Measurements from ENCODE around the gene TNXB. TPM values are rescaled to one million over a fixed set of nuclear protein-coding genes. Genes with fewer than 3 reads are reported as not detected.
"Not testable (repeated sequence)": the region's sequence is repeated elsewhere in the genome, so short reads cannot be mapped to it uniquely, and the experiment has no call there.

The TNXB gene
- total RNA-seq, 1 experiment from 2014 or later = 3.0 TPM

DNA sequence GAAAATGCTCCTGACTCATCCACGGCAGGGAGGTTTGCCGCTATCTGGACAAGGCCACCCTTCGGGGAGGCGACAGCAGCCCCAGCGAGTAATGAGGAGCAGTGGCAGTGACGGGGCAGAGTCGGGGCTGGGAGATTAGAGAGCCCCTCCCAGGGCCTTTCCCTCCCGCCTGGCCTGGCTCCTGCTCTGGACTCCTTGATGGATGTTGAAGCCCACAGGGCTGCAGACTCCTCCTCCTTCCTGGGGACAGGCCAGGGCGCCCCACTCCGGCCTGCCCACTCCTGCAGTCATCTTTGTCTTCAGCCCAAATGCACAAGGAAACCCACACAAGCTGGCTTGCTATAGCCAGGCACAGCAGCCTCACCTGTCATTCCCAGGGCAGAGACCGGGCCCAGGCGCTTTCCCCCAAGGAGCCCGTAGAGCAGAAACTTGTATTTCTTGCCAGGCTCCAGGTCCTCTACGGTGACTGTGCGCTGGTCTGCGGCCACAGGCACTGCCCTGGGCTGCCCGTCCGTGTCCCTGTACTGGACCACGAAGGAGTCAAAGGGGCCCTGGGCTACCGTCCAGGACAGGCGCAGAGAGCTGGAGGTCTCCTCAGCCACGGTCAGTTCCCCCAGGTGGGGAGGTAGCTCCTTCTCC lies 63.2 kb downstream of the TNXB start:
- no peaks in the 10 kb centered on the region for H3K36me3 Mint-ChIP-seq (ENCODE audit: insufficient read depth, unreplicated experiment)
- ChIA-PET POLR2A (interaction anchor here (0.7 to 0.8 kb wide), 2 partner anchors 8 to 31 kb away, joined by 3 read pairs; no protein-coding TSS in a partner anchor), CTCF (interaction anchor here (0.6 to 1.1 kb wide), 3 partner anchors 18 to 154 kb away, joined by 3 to 6 read pairs (median 3); partner anchors contain the start of gene FKBPL)
- H3K4me3 Mint-ChIP-seq (ENCODE audit: unreplicated experiment) = no peak overlapping the region
- H3K27me3 Mint-ChIP-seq (ENCODE audit: insufficient read depth, unreplicated experiment) = no peaks in the 10 kb centered on the region
- BruUV-seq (replicated peaks) = no TSS peak
- no peak for DNase-seq (ENCODE audit: unreplicated experiment)
- H3K9me3 Mint-ChIP-seq (ENCODE audit: unreplicated experiment) = no peaks in the 10 kb centered on the region
- H3K27ac Mint-ChIP-seq (ENCODE audit: low read depth, unreplicated experiment) = no peak overlapping the region
- H3K4me1 Mint-ChIP-seq (ENCODE audit: insufficient read depth, unreplicated experiment) = peaks cover 10% of the 10 kb centered on the region
- intact Hi-C loops (cut with micrococcal nuclease) = no loop called here
- TF ChIP-seq, protein P1, sequence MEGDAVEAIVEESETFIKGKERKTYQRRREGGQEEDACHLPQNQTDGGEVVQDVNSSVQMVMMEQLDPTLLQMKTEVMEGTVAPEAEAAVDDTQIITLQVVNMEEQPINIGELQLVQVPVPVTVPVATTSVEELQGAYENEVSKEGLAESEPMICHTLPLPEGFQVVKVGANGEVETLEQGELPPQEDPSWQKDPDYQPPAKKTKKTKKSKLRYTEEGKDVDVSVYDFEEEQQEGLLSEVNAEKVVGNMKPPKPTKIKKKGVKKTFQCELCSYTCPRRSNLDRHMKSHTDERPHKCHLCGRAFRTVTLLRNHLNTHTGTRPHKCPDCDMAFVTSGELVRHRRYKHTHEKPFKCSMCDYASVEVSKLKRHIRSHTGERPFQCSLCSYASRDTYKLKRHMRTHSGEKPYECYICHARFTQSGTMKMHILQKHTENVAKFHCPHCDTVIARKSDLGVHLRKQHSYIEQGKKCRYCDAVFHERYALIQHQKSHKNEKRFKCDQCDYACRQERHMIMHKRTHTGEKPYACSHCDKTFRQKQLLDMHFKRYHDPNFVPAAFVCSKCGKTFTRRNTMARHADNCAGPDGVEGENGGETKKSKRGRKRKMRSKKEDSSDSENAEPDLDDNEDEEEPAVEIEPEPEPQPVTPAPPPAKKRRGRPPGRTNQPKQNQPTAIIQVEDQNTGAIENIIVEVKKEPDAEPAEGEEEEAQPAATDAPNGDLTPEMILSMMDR (IDR thresholded peaks at IDR 0.05; ENCODE audit: unreplicated experiment) = no peak

DNA sequence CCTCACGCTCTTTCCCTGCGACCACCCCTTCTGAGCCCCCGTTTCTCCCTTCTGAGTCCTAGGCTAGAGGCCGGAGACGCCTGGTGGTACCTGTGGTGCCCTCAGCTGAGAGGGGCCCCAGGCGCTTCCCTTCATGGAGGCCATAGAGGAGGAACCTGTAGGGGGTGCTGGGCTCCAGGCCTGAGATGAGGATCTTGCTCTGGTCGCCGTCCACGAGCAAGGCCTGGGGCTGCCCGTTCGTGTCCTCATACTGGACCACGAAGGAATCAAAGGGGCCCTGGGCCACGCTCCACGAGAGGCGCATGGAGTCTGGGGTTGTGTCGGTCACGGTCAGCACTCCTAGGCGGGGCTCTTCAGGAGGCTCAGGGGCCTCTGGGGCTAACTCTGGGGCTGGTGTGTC lies 64.2 kb downstream of the TNXB start:
- H3K4me1 Mint-ChIP-seq (ENCODE audit: insufficient read depth, unreplicated experiment); H3K36me3 Mint-ChIP-seq (ENCODE audit: insufficient read depth, unreplicated experiment); H3K27ac Mint-ChIP-seq (ENCODE audit: low read depth, unreplicated experiment); CTCF ChIA-PET; H3K4me3 Mint-ChIP-seq (ENCODE audit: unreplicated experiment); POLR2A ChIA-PET; intact Hi-C loops (cut with micrococcal nuclease); H3K27me3 Mint-ChIP-seq (ENCODE audit: insufficient read depth, unreplicated experiment); H3K9me3 Mint-ChIP-seq (ENCODE audit: unreplicated experiment); BruUV-seq (replicated peaks); DNase-seq (ENCODE audit: unreplicated experiment): not testable (repeated sequence)

DNA sequence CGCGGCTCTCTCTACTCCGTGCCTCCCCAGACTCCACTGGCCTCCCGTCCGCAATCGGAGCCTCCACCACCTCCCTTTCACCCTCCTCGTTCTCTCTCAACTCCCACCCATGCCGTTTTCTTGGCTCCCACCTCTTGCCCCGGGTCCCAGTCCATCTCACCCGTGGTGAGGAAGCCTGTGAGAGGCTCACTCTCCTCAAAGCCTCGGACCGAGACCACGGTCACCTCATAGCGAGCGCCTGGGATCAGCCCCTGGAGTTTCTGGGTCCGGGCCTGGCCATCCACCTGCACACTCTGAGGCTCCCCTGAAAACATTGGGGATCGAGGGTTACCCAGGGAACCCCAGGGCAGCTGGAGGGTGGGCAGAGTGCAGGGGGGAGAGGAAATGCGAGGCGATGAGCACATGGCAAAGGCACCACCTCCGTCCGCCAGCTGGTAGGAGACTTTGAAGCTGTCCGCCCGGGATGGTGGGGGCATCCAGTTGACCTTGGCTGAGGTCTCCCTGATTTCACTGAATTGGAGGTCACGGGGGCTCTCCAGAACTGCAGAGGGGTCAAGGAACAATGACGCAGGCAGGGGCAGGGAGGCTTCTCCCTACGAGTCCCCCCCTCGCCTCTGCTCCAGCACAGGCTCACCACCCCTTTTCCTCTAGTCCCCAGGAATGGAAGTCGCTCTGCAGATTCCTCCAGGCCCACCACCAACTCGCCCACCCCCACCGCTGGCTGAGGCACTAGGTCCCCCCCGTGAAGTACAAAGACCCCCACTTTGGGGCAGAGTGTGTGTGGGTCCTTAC lies 65.4 kb downstream of the TNXB start:
- H3K9me3 Mint-ChIP-seq (ENCODE audit: unreplicated experiment); DNase-seq (ENCODE audit: unreplicated experiment); POLR2A ChIA-PET; BruUV-seq (replicated peaks); H3K4me1 Mint-ChIP-seq (ENCODE audit: insufficient read depth, unreplicated experiment); H3K27ac Mint-ChIP-seq (ENCODE audit: low read depth, unreplicated experiment); CTCF ChIA-PET; H3K27me3 Mint-ChIP-seq (ENCODE audit: insufficient read depth, unreplicated experiment); intact Hi-C loops (cut with micrococcal nuclease); H3K36me3 Mint-ChIP-seq (ENCODE audit: insufficient read depth, unreplicated experiment); H3K4me3 Mint-ChIP-seq (ENCODE audit: unreplicated experiment): not testable (repeated sequence)

DNA sequence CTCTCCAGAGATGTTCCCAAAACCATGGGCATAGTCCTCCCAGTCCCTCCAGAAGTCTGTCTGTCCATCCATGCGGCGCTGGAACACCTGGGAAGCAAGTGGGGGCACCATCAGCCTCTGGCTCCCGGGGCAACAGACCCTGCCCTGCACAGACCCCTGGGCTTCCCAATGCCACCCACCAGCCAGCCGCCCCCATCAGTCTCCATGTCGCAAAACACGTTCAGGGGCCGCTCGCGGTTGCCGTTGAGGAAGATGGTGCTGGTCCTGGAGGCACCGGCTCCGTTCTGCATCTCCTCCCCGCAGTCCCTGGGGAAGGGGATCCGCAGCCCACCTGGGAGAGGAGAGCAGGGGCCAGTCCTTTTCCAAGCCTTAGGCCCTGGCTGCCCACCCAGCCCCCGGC lies 66.9 kb downstream of the TNXB start:
- intact Hi-C loops (cut with micrococcal nuclease); BruUV-seq (replicated peaks): not testable (repeated sequence)

DNA sequence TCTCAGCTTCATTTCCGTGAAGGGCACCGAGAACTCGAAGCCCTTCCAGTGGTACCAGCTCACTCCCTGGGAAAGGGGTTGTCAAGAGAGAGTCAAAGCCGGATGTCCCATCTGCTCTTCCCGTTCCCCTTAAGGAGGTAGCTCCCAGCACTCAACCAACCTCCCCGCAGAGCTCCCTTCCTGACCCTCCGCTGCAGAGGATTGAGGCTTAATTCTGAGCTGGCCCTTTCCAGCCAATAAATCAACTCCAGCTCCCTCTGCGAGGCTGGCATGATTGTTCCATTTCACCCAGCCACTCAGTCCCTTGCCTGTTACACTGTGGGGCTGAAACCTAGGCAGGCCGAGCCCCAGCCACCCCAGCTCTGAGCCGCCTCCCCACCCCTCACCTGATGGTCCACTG lies 67.8 kb downstream of the TNXB start:
- CTCF ChIA-PET; H3K27ac Mint-ChIP-seq (ENCODE audit: low read depth, unreplicated experiment); H3K4me3 Mint-ChIP-seq (ENCODE audit: unreplicated experiment); H3K9me3 Mint-ChIP-seq (ENCODE audit: unreplicated experiment); intact Hi-C loops (cut with micrococcal nuclease); H3K4me1 Mint-ChIP-seq (ENCODE audit: insufficient read depth, unreplicated experiment); H3K27me3 Mint-ChIP-seq (ENCODE audit: insufficient read depth, unreplicated experiment); POLR2A ChIA-PET; BruUV-seq (replicated peaks); DNase-seq (ENCODE audit: unreplicated experiment); H3K36me3 Mint-ChIP-seq (ENCODE audit: insufficient read depth, unreplicated experiment): not testable (repeated sequence)

More for the DNA sequence above, 66.9 kb downstream of the TNXB start:
- H3K9me3 Mint-ChIP-seq (ENCODE audit: unreplicated experiment); H3K4me3 Mint-ChIP-seq (ENCODE audit: unreplicated experiment); H3K27me3 Mint-ChIP-seq (ENCODE audit: insufficient read depth, unreplicated experiment); DNase-seq (ENCODE audit: unreplicated experiment); H3K36me3 Mint-ChIP-seq (ENCODE audit: insufficient read depth, unreplicated experiment); CTCF ChIA-PET; H3K4me1 Mint-ChIP-seq (ENCODE audit: insufficient read depth, unreplicated experiment); H3K27ac Mint-ChIP-seq (ENCODE audit: low read depth, unreplicated experiment); POLR2A ChIA-PET: not testable (repeated sequence)

DNA sequence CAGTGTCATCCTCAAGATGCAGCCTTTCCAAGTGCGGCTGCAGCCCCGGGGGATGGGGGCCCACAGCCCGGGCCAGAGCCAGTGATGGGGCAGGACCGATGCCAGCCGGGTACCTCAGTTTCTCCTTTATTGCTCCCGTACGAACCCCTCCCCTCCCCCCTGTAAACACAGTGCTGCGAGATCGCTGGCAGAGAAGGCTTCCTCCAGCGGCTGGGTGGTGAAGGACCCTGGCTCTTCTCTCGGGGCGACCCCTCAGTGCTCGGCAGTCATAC lies 68.2 kb downstream of the TNXB start:
- POLR2A ChIA-PET; intact Hi-C loops (cut with micrococcal nuclease); DNase-seq (ENCODE audit: unreplicated experiment); BruUV-seq (replicated peaks); H3K4me3 Mint-ChIP-seq (ENCODE audit: unreplicated experiment); H3K27me3 Mint-ChIP-seq (ENCODE audit: insufficient read depth, unreplicated experiment); H3K4me1 Mint-ChIP-seq (ENCODE audit: insufficient read depth, unreplicated experiment); H3K36me3 Mint-ChIP-seq (ENCODE audit: insufficient read depth, unreplicated experiment); H3K27ac Mint-ChIP-seq (ENCODE audit: low read depth, unreplicated experiment); H3K9me3 Mint-ChIP-seq (ENCODE audit: unreplicated experiment); CTCF ChIA-PET: not testable (repeated sequence)

DNA sequence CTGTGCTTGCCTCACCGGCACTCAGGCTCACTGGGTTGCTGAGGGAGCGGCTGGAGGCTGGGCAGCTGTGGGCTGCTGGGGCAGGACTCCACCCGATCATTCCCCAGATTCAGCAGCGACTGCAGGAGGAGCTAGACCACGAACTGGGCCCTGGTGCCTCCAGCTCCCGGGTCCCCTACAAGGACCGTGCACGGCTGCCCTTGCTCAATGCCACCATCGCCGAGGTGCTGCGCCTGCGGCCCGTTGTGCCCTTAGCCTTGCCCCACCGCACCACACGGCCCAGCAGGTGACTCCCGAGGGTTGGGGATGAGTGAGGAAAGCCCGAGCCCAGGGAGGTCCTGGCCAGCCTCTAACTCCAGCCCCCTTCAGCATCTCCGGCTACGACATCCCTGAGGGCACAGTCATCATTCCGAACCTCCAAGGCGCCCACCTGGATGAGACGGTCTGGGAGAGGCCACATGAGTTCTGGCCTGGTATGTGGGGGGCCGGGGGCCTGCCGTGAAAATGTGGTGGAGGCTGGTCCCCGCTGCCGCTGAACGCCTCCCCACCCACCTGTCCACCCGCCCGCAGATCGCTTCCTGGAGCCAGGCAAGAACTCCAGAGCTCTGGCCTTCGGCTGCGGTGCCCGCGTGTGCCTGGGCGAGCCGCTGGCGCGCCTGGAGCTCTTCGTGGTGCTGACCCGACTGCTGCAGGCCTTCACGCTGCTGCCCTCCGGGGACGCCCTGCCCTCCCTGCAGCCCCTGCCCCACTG lies 68.7 kb downstream of the TNXB start:
- H3K27ac Mint-ChIP-seq (ENCODE audit: low read depth, unreplicated experiment); H3K4me3 Mint-ChIP-seq (ENCODE audit: unreplicated experiment); POLR2A ChIA-PET; H3K36me3 Mint-ChIP-seq (ENCODE audit: insufficient read depth, unreplicated experiment); DNase-seq (ENCODE audit: unreplicated experiment); H3K9me3 Mint-ChIP-seq (ENCODE audit: unreplicated experiment); BruUV-seq (replicated peaks); intact Hi-C loops (cut with micrococcal nuclease); H3K4me1 Mint-ChIP-seq (ENCODE audit: insufficient read depth, unreplicated experiment); CTCF ChIA-PET; H3K27me3 Mint-ChIP-seq (ENCODE audit: insufficient read depth, unreplicated experiment): not testable (repeated sequence)

DNA sequence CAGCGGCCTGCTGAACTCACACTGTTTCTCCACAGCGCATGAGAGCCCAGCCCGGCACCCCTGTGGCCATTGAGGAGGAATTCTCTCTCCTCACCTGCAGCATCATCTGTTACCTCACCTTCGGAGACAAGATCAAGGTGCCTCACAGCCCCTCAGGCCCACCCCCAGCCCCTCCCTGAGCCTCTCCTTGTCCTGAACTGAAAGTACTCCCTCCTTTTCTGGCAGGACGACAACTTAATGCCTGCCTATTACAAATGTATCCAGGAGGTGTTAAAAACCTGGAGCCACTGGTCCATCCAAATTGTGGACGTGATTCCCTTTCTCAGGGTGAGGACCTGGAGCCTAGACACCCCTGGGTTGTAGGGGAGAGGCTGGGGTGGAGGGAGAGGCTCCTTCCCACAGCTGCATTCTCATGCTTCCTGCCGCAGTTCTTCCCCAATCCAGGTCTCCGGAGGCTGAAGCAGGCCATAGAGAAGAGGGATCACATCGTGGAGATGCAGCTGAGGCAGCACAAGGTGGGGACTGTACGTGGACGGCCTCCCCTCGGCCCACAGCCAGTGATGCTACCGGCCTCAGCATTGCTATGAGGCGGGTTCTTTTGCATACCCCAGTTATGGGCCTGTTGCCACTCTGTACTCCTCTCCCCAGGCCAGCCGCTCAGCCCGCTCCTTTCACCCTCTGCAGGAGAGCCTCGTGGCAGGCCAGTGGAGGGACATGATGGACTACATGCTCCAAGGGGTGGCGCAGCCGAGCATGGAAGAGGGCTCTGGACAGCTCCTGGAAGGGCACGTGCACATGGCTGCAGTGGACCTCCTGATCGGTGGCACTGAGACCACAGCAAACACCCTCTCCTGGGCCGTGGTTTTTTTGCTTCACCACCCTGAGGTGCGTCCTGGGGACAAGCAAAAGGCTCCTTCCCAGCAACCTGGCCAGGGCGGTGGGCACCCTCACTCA lies 69.5 kb downstream of the TNXB start:
- POLR2A ChIA-PET = interaction anchor here (0.6 kb wide), 1 partner anchor 94 kb away, joined by 3 read pairs; no protein-coding TSS in a partner anchor
- CTCF ChIA-PET; BruUV-seq (replicated peaks); intact Hi-C loops (cut with micrococcal nuclease); DNase-seq (ENCODE audit: unreplicated experiment); H3K27ac Mint-ChIP-seq (ENCODE audit: low read depth, unreplicated experiment); H3K36me3 Mint-ChIP-seq (ENCODE audit: insufficient read depth, unreplicated experiment); H3K4me3 Mint-ChIP-seq (ENCODE audit: unreplicated experiment); H3K9me3 Mint-ChIP-seq (ENCODE audit: unreplicated experiment); H3K27me3 Mint-ChIP-seq (ENCODE audit: insufficient read depth, unreplicated experiment); H3K4me1 Mint-ChIP-seq (ENCODE audit: insufficient read depth, unreplicated experiment): not testable (repeated sequence)
